Ishikawa (cell line): ENCODE measurements around the gene PGM3.

Experiments used
- CEBPB ChIP-seq: IDR thresholded peaks from 2 replicates; pipeline ENCODE4 v1.6.1; 2012
- CREB1 ChIP-seq: IDR thresholded peaks from 2 replicates; pipeline ENCODE4 v1.6.1; 2012; ENCODE audit warnings: low read depth
- EGR1 ChIP-seq: IDR thresholded peaks from 2 replicates; pipeline ENCODE4 v1.6.1; 2012
- EP300 ChIP-seq: IDR thresholded peaks from 2 replicates; pipeline ENCODE4 v1.6.1; 2012; ENCODE audit warnings: borderline replicate concordance
- FOXM1 ChIP-seq: IDR thresholded peaks from 2 replicates; pipeline ENCODE4 v1.6.1; 2012; ENCODE audit warnings: low read depth, borderline replicate concordance
- NFIC ChIP-seq: IDR thresholded peaks from 2 replicates; pipeline ENCODE4 v1.6.1; 2012
- RAD21 ChIP-seq: IDR thresholded peaks from 2 replicates; pipeline ENCODE4 v1.6.1; 2012; ENCODE audit warnings: low read depth
- REST ChIP-seq: IDR thresholded peaks from 2 replicates; pipeline ENCODE4 v1.6.1; 2012; ENCODE audit warnings: low read depth, mild to moderate bottlenecking
- TAF1 ChIP-seq: IDR thresholded peaks from 2 replicates; pipeline ENCODE4 v1.6.1; 2012; ENCODE audit warnings: low read depth, mild to moderate bottlenecking
- TCF12 ChIP-seq: IDR thresholded peaks from 2 replicates; pipeline ENCODE4 v1.6.1; 2012; ENCODE audit warnings: low read depth
- TEAD4 ChIP-seq: IDR thresholded peaks from 2 replicates; pipeline ENCODE4 v1.6.1; 2012
- USF1 ChIP-seq: IDR thresholded peaks from 2 replicates; pipeline ENCODE4 v1.6.1; 2012
- YY1 ChIP-seq: IDR thresholded peaks from 2 replicates; pipeline ENCODE4 v1.6.1; 2012; ENCODE audit warnings: low read depth
- ZBTB7A ChIP-seq: IDR thresholded peaks from 2 replicates; pipeline ENCODE4 v1.6.1; 2012; ENCODE audit warnings: low read depth
- TF ChIP-seq, protein P1 (sequence below): IDR thresholded peaks from 2 replicates; pipeline ENCODE4 v1.6.1; 2012

Gene PGM3

GRCh38 chr6:83126223-83126622 lies 66.8 kb downstream of the PGM3 start:
- no peak for TF ChIP-seq TAF1
- no peak for TF ChIP-seq EP300
- no peak for TF ChIP-seq YY1
- TF ChIP-seq CREB1: no peak
- no peak for TF ChIP-seq ZBTB7A
- TF ChIP-seq FOXM1: no peak
- no peak for TF ChIP-seq RAD21
- no peak for TF ChIP-seq NFIC
- TF ChIP-seq TEAD4: no peak
- TF ChIP-seq, protein P1, sequence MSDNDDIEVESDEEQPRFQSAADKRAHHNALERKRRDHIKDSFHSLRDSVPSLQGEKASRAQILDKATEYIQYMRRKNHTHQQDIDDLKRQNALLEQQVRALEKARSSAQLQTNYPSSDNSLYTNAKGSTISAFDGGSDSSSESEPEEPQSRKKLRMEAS: no peak

GRCh38 chr6:83125425-83125824 lies 67.6 kb downstream of the PGM3 start:
- TF ChIP-seq EGR1 (no peak), TAF1 (no peak), FOXM1 (no peak), REST (no peak), ZBTB7A (no peak)

- no peak for TF ChIP-seq TCF12
- TF ChIP-seq EP300: no peak
Measured at GRCh38 chr6:83124553-83124952, 68.5 kb downstream of the PGM3 start.

GRCh38 chr6:83119742-83120300 lies 73.2 kb downstream of the PGM3 start:
- TF ChIP-seq TAF1 (no peak), NFIC (0 out of 2 replicates have a peak, but pooled peaks have one; percentile 13), FOXM1 (no peak), EGR1 (no peak), ZBTB7A (no peak), REST (no peak), USF1 (no peak)

GRCh38 chr6:83117802-83118201 lies 75.3 kb downstream of the PGM3 start:
- no peak for TF ChIP-seq EGR1
- TF ChIP-seq CEBPB: no peak
- TF ChIP-seq CREB1: no peak
- TF ChIP-seq EP300: no peak
- no peak for TF ChIP-seq RAD21
